Measurements from ENCODE around the gene CCDC183. TPM values are rescaled to one million over a fixed set of nuclear protein-coding genes. Genes with fewer than 3 reads are reported as not detected.

The CCDC183 gene
- total RNA-seq, 2 experiments from 2014 or later = 0.88 to 1.3 TPM

DNA sequence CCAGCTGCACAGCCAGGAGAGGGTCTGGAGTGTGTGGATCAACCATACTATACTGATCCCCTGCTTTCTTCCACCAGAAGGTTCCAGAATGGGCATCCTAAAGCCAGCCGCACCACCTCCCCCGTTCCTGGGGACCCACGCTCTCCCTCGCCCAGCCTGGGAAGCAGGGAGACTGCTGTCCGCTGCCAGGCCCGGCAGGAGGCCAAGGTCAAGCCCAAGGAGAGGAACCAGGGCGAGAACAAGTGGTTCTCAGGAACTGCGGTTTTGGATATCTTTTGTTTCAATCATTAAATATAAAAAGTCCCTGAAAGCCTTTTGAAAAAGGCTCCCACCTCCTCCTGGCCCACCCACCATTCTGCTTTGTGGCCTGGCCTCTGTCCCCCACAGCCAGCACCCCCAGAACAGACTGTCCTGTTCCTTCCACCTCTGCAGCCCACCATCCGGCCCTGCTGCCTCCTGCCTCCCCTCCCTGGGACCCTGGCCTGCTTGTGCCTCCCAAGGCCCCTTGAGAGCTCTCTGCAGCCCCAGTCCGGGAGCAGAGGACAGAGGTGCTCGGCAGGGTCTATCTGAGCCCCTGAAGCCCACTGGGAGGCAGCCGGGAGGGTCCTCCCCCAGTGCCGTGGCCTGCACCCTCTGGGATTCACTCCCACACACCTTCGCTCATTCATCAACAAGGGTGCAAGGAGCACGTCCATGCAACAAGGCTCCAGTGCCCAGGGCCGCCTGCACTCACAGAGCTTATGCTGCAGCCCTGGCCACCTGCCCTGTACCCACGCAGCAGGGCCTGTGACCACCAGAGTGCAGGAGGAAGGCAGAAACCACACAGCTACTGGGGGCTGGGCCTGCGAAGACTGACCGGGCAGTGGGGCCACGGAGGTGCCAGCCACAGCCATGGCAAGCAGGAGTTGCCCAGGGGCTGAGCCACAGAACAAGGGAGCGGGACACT lies 47.2 kb upstream of the CCDC183 start:
- intact Hi-C loops (cut with micrococcal nuclease; ENCODE audit: unreplicated experiment) = no loop called here
- no TSS peak for BruUV-seq (replicated peaks)
- TF ChIP-seq, protein P1, sequence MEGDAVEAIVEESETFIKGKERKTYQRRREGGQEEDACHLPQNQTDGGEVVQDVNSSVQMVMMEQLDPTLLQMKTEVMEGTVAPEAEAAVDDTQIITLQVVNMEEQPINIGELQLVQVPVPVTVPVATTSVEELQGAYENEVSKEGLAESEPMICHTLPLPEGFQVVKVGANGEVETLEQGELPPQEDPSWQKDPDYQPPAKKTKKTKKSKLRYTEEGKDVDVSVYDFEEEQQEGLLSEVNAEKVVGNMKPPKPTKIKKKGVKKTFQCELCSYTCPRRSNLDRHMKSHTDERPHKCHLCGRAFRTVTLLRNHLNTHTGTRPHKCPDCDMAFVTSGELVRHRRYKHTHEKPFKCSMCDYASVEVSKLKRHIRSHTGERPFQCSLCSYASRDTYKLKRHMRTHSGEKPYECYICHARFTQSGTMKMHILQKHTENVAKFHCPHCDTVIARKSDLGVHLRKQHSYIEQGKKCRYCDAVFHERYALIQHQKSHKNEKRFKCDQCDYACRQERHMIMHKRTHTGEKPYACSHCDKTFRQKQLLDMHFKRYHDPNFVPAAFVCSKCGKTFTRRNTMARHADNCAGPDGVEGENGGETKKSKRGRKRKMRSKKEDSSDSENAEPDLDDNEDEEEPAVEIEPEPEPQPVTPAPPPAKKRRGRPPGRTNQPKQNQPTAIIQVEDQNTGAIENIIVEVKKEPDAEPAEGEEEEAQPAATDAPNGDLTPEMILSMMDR (conservative IDR thresholded peaks at IDR 0.05; ENCODE audit: low read length) = no peak
- TF ChIP-seq EZH2phosphoT487 (IDR thresholded peaks at IDR 0.05; ENCODE audit: borderline replicate concordance, low read depth, low read length) = no peak
- peaks cover 6% of the 10 kb centered on the region for H3K4me1 ChIP-seq (ENCODE audit: insufficient read depth, low read length, poor library complexity, severe bottlenecking)
- DNase-seq (ENCODE audit: low spot score) = no peak
- peaks cover 19% of the 10 kb centered on the region for H3K9me3 ChIP-seq (ENCODE audit: low read length)
- H3K36me3 ChIP-seq (ENCODE audit: insufficient read depth, low read length) = no peaks in the 10 kb centered on the region
- ChIA-PET POLR2A (no interaction called here), CTCF (ENCODE audit: unreplicated experiment) (no interaction called here)
- H3K9me2 ChIP-seq (ENCODE audit: insufficient read depth, low read length) = no peaks in the 10 kb centered on the region
- no peak overlapping the region for H3K4me3 ChIP-seq (ENCODE audit: low read depth, low read length, poor library complexity, severe bottlenecking)
- no peak overlapping the region for H3K4me2 ChIP-seq (ENCODE audit: low read length)
- no peaks in the 10 kb centered on the region for H4K20me1 ChIP-seq (ENCODE audit: insufficient read depth, low read length)
- no peak overlapping the region for H2AFZ ChIP-seq (ENCODE audit: low read length)
- no peak overlapping the region for H3K27ac ChIP-seq (ENCODE audit: low read depth, low read length, poor library complexity, severe bottlenecking)
- H3K79me2 ChIP-seq (ENCODE audit: insufficient read depth, low read depth, low read length) = no peaks in the 10 kb centered on the region

DNA sequence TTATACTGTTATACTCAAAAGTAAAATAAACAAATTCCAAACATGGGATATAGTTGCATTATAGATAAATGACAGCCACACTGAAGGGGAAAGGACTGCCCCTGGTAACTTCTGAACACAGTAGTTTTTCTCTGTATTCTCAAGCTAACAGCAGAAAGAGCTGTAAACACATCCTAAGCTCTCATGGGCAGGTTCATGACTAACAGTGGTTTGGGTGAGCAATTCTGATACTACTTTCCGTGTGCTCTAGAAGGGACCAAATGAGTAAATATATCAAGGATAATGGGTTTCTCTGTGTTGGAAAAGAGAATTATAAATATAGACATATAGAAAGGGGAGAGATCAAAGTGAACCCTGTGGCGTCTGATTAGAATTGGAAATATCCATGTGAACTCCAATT lies 45.6 kb upstream of the CCDC183 start:
- DNase-seq (ENCODE audit: low spot score) = no peak
- H4K20me1 ChIP-seq (ENCODE audit: insufficient read depth, low read length) = no peaks in the 10 kb centered on the region
- H3K4me1 ChIP-seq (ENCODE audit: insufficient read depth, low read length, poor library complexity, severe bottlenecking) = peaks cover 6% of the 10 kb centered on the region
- ChIA-PET CTCF (ENCODE audit: unreplicated experiment) (no interaction called here), POLR2A (interaction anchor here (0.5 to 0.6 kb wide), 2 partner anchors 297 to 341 kb away, joined by 3 to 4 read pairs; no protein-coding TSS in a partner anchor)
- TF ChIP-seq EZH2phosphoT487 (IDR thresholded peaks at IDR 0.05; ENCODE audit: borderline replicate concordance, low read depth, low read length) = no peak
- no peak overlapping the region for H3K4me2 ChIP-seq (ENCODE audit: low read length)
- no peaks in the 10 kb centered on the region for H3K9me2 ChIP-seq (ENCODE audit: insufficient read depth, low read length)
- no TSS peak for BruUV-seq (replicated peaks)
- no peaks in the 10 kb centered on the region for H3K36me3 ChIP-seq (ENCODE audit: insufficient read depth, low read length)
- no peaks in the 10 kb centered on the region for H3K79me2 ChIP-seq (ENCODE audit: insufficient read depth, low read depth, low read length)
- peaks cover 19% of the 10 kb centered on the region for H3K9me3 ChIP-seq (ENCODE audit: low read length)
- intact Hi-C loops (cut with micrococcal nuclease; ENCODE audit: unreplicated experiment) = no loop called here
- no peak overlapping the region for H3K4me3 ChIP-seq (ENCODE audit: low read depth, low read length, poor library complexity, severe bottlenecking)
- H3K27ac ChIP-seq (ENCODE audit: low read depth, low read length, poor library complexity, severe bottlenecking) = no peak overlapping the region
- no peak overlapping the region for H2AFZ ChIP-seq (ENCODE audit: low read length)

DNA sequence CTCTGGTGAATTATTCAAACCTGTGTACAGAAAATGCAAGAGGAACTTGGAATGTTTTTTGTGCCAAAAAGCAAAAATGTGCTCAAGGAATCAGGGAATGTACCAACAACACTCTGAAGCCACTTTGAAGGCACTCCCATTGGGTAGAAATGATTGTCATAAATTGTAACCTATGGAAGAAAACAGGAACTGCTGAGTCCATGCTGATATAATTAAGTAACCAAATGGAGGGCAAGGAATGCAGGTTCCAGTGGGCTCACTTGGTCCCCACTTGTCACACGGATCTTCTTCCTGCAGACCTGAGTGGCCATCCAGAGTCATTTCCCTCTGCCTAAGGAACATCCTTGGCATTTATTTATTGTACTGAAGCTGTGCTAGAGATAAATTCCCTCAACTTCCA lies 44.9 kb upstream of the CCDC183 start:
- no peaks in the 10 kb centered on the region for H3K36me3 ChIP-seq (ENCODE audit: insufficient read depth, low read length)
- H3K4me2 ChIP-seq (ENCODE audit: low read length) = no peak overlapping the region
- DNase-seq (ENCODE audit: low spot score) = no peak
- H3K9me2 ChIP-seq (ENCODE audit: insufficient read depth, low read length) = no peaks in the 10 kb centered on the region
- no peaks in the 10 kb centered on the region for H4K20me1 ChIP-seq (ENCODE audit: insufficient read depth, low read length)
- no peak overlapping the region for H3K27ac ChIP-seq (ENCODE audit: low read depth, low read length, poor library complexity, severe bottlenecking)
- intact Hi-C loops (cut with micrococcal nuclease; ENCODE audit: unreplicated experiment) = no loop called here
- peaks cover 6% of the 10 kb centered on the region for H3K4me1 ChIP-seq (ENCODE audit: insufficient read depth, low read length, poor library complexity, severe bottlenecking)
- POLR2A ChIA-PET = no interaction called here
- TF ChIP-seq EZH2phosphoT487 (IDR thresholded peaks at IDR 0.05; ENCODE audit: borderline replicate concordance, low read depth, low read length) = no peak
- TF ChIP-seq, protein P1 (conservative IDR thresholded peaks at IDR 0.05; ENCODE audit: low read length) = no peak
- H2AFZ ChIP-seq (ENCODE audit: low read length) = no peak overlapping the region
- H3K4me3 ChIP-seq (ENCODE audit: low read depth, low read length, poor library complexity, severe bottlenecking) = no peak overlapping the region
- no peaks in the 10 kb centered on the region for H3K79me2 ChIP-seq (ENCODE audit: insufficient read depth, low read depth, low read length)
- CTCF ChIA-PET (ENCODE audit: unreplicated experiment) = no interaction called here
- H3K9me3 ChIP-seq (ENCODE audit: low read length) = peaks cover 19% of the 10 kb centered on the region
- BruUV-seq (replicated peaks) = no TSS peak

Measured in OCI-LY7 (cell line).